NCI-H1092 treated with DMSO at 0.1 percent for 48 hours (cell line): Measurements from ENCODE around the gene PGK2.

Source experiments
- DNase-seq: peaks from one replicate; lab custom pipeline; 2025; lab: John Stamatoyannopoulos, UW

PGK2 gene

DNA sequence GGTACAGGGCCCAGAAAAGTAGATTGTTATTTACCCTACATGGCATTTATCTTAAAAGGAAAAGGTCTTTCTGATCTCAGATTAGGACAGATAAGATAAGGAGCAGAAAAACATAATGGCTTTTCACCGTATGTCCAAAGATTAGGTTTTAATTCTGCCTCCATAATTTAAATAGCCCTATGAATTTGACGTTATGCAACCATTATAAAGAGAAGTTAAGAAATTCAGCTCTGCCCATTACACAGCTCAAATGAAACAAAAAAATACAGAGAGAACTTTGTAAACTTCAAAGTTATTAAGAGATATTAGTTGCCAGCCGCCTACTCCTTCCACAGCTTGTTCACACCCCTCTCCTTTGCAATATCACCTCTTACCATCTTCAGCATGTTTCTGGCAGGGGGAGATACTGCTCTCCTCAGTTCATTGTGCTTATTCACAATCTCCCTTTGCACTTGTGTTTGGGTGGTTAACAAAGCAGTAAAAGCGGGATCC lies 51.0 kb downstream of the PGK2 start:
- DNase-seq, result no peak
